Mammary epithelial cell (primary cell): ENCODE measurements around the gene WDR6.

Experiments used
- CTCF ChIP-seq, 2 donors: IDR thresholded peaks in 1 of 2; conservative IDR thresholded peaks in 1 of 2; 2 replicates each; pipeline ENCODE4 v1.5.1; 2011 to 2012; ENCODE audit warnings: inconsistent platforms in 2 of 2, low read length in 2 of 2, mild to moderate bottlenecking in 2 of 2, control low read depth in 1 of 2, low read depth in 1 of 2; ENCODE audit not compliant: insufficient read depth in 1 of 2; ENCODE audit errors: extremely low read depth in 1 of 2
- EZH2 ChIP-seq: IDR thresholded peaks from 2 replicates; pipeline ENCODE4 v1.6.1; 2012; ENCODE audit warnings: low read length, inconsistent platforms, borderline replicate concordance

- no peak for TF ChIP-seq CTCF (conservative IDR thresholded peaks at IDR 0.05 in 1 of 2, IDR thresholded peaks at IDR 0.05 in 1 of 2; ENCODE audit: extremely low read depth in 1 of 2, insufficient read depth in 1 of 2, low read depth in 1 of 2, low read length in 2 of 2)
- no peak for TF ChIP-seq EZH2
These were observed 27.7 kb upstream of the WDR6 start for GRCh38 chr3:48979451-48979850.
